Liver (tissue), 9 donors: ENCODE measurements around the gene MPV17. TPM values are rescaled to one million over a fixed set of nuclear protein-coding genes. Genes with fewer than 3 reads are reported as not detected.
"Not testable (repeated sequence)": the region's sequence is repeated elsewhere in the genome, so short reads cannot be mapped to it uniquely, and the experiment has no call there.

Source experiments
- DNase-seq: peaks from one replicate; pipeline ENCODE4 v3.0.0-alpha.2; 2017; ENCODE audit warnings: low spot score
- H3K27ac ChIP-seq, 2 donors: one replicate each; pipeline ENCODE4 v1.7.0; 2013; ENCODE audit warnings: inconsistent platforms in 2 of 2, low read length in 2 of 2, control low read depth in 1 of 2, low read depth in 1 of 2, mild to moderate bottlenecking in 1 of 2
- H3K27me3 ChIP-seq, 4 donors: one replicate each; pipeline versions ENCODE4 v1.6.1 to v1.7.0; 2013; ENCODE audit warnings: low read length in 3 of 4, inconsistent platforms in 1 of 4, mild to moderate bottlenecking in 1 of 4, moderate library complexity in 1 of 4; ENCODE audit not compliant: control insufficient read depth in 4 of 4, insufficient read depth in 4 of 4
- H3K36me3 ChIP-seq, 4 donors: one replicate each; pipeline versions ENCODE4 v1.6.1 to v1.7.0; 2013; ENCODE audit warnings: low read length in 3 of 4, mild to moderate bottlenecking in 3 of 4, low read depth in 1 of 4, moderate library complexity in 1 of 4; ENCODE audit not compliant: control insufficient read depth in 4 of 4, insufficient read depth in 3 of 4
- H3K4me1 ChIP-seq, 4 donors: one replicate each; pipeline versions ENCODE4 v1.6.1 to v1.7.0; 2013; ENCODE audit warnings: low read length in 3 of 4, mild to moderate bottlenecking in 3 of 4, moderate library complexity in 1 of 4; ENCODE audit not compliant: control insufficient read depth in 4 of 4, insufficient read depth in 4 of 4
- H3K4me3 ChIP-seq, 3 donors: one replicate each; pipeline versions ENCODE4 v1.6.1 to v1.7.0; 2013; ENCODE audit warnings: low read length in 3 of 3, control low read depth in 1 of 3, low read depth in 1 of 3, mild to moderate bottlenecking in 1 of 3
- H3K9ac ChIP-seq, 2 donors: one replicate each; pipeline ENCODE4 v1.7.0; 2013; ENCODE audit warnings: low read length in 2 of 2, mild to moderate bottlenecking in 2 of 2, moderate library complexity in 2 of 2, control low read depth in 1 of 2, low read depth in 1 of 2
- H3K9me3 ChIP-seq, 4 donors: one replicate each; pipeline versions ENCODE4 v1.6.1 to v1.7.0; 2013; ENCODE audit warnings: low read length in 3 of 4; ENCODE audit not compliant: control insufficient read depth in 4 of 4
- CTCF ChIP-seq: fragments of 150-350 bp; IDR thresholded peaks from 2 replicates; pipeline ENCODE4 v1.5.1; 2017; ENCODE audit warnings: improper control_type of control experiment, low read depth, low read length; ENCODE audit not compliant: missing input control
- EGR1 ChIP-seq, 2 donors: IDR thresholded peaks; 2 replicates each; pipeline ENCODE4 v1.6.1; 2016 to 2018; ENCODE audit warnings: antibody characterized with exemption in 2 of 2, low read depth in 2 of 2
- FOXA1 ChIP-seq: IDR thresholded peaks from 2 replicates; pipeline ENCODE4 v1.6.1; 2016; ENCODE audit warnings: antibody characterized with exemption
- FOXA2 ChIP-seq: IDR thresholded peaks from 2 replicates; pipeline ENCODE4 v1.6.1; 2016; ENCODE audit warnings: antibody characterized with exemption
- GABPA ChIP-seq, 2 donors: IDR thresholded peaks in 1 of 2; conservative IDR thresholded peaks in 1 of 2; 2 replicates each; pipeline ENCODE4 v1.6.1; 2016; ENCODE audit warnings: antibody characterized with exemption in 2 of 2, mild to moderate bottlenecking in 1 of 2, moderate library complexity in 1 of 2
- HNF4A ChIP-seq, 2 donors: conservative IDR thresholded peaks; 2 replicates each; pipeline ENCODE4 v1.6.1; 2016; ENCODE audit warnings: antibody characterized with exemption in 2 of 2, mild to moderate bottlenecking in 2 of 2
- JUND ChIP-seq, 2 donors: IDR thresholded peaks; 2 replicates each; pipeline ENCODE4 v1.6.1; 2016; ENCODE audit warnings: antibody characterized with exemption in 2 of 2
- MAX ChIP-seq: IDR thresholded peaks from 2 replicates; pipeline ENCODE4 v1.6.1; 2016; ENCODE audit warnings: antibody characterized with exemption
- NR2F2 ChIP-seq: IDR thresholded peaks from 2 replicates; pipeline ENCODE4 v1.6.1; 2016; ENCODE audit warnings: antibody characterized with exemption
- RAD21 ChIP-seq, 2 donors: IDR thresholded peaks; 2 replicates each; pipeline ENCODE4 v1.6.1; 2016; ENCODE audit warnings: antibody characterized with exemption in 2 of 2, mild to moderate bottlenecking in 2 of 2
- RXRA ChIP-seq, 2 donors: IDR thresholded peaks; 2 replicates each; pipeline ENCODE4 v1.6.1; 2017 to 2018; ENCODE audit warnings: antibody characterized with exemption in 2 of 2, mild to moderate bottlenecking in 1 of 2
- SP1 ChIP-seq: IDR thresholded peaks from 2 replicates; pipeline ENCODE4 v1.6.1; 2018; ENCODE audit warnings: antibody characterized with exemption, mild to moderate bottlenecking
- TAF1 ChIP-seq: conservative IDR thresholded peaks from 2 replicates; pipeline ENCODE4 v1.6.1; 2016; ENCODE audit warnings: antibody characterized with exemption, mild to moderate bottlenecking
- WGBS: extraction: QIAGEN DNeasy Blood & Tissue Kit; methylation state at CpG from one replicate; pipeline ENCODE4 v1.1.7; 2013; 5-methylcytosine and 5-hydroxymethylcytosine counted together
- polyA plus RNA-seq, 2 donors: library from polyadenylated mRNA; stranded (reverse) in 1 of 2; unstranded in 1 of 2; fragments of 200-250 nt in 1 of 2; fragments of >200 nt in 1 of 2; fragmentation: Nextera tagmentation in 1 of 2; extraction: Ambion mirVana in 1 of 2; gene quantifications; one replicate each; pipeline versions ENCODE4 v1.2.1 to v1.2.3, GENCODE V29; 2013 to 2015
- total RNA-seq, 2 donors: library from RNA; depleted of rRNA; stranded (reverse); fragments of >200 nt; gene quantifications; one replicate each; pipeline ENCODE4 v1.2.3, GENCODE V29; 2014
- TF ChIP-seq, protein P1 (sequence below): IDR thresholded peaks from 2 replicates; pipeline ENCODE4 v1.6.1; 2016; ENCODE audit warnings: antibody characterized with exemption
- TF ChIP-seq, protein P2 (sequence below): IDR thresholded peaks from 2 replicates; pipeline ENCODE4 v1.6.1; 2016; ENCODE audit warnings: antibody characterized with exemption
- donor health status: healthy.
- donor health status: healthy.
- donor health status: healthy.
- donor health status: healthy.
- donor health status: healthy.

Gene MPV17
- total and polyA plus RNA-seq, 4 donors: 13.9 to 29.6 (median 21.8) TPM

DNA sequence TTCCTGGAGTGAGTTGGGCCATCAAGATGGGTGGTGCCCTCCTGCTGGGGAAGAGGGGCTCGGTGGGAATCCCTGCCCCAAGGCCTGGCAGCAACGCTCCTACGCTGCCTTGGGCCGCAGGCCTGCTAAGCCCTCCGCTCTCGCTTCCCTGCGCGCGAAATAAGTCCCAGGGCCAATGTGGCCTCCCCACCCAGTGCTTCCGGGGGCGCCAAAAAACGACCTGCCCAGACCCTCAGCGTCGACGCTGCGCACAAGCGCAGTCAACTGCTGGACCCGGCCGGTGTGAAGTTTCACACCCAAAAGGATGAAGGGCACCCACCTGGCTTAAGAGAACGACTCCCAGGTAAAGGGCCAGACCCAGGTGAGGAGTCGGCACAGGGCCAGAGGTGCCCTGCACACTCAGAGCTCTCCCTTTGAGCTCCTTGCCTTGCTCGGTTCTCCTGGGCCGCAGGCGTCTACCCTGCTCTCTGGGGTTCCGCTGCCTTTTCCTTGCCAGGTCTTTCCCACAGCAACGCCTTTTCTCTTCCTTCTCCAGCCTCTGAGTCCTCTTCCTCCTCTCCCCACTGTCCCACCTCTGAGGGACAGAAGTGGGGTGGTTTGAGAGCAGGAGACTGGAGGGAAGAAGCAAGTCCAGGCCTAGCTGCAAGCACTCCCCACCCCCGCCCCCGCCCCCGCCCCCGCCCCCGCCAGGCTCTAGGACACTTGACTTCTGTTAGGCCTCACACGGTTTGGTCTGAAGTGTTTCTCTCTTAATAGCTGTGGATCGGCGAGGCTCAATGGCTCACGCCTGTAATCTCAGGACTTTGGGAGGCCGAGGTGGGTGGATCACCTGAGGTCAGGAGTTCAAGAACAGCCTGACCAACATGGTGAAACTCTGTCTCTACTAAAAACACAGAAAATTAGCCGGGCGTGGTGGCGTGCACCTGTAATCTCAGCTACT is 47.4 kb downstream of the MPV17 start, which contains the start of gene DNAJC5G:
Gene DNAJC5G, plus strand, starts transcription at position 223 of the 940 bp plus-strand sequence. CDS start 1,296 bp downstream, outside the sequence.
- TF ChIP-seq JUND (IDR thresholded peaks at IDR 0.05) (no peak), CTCF (no peak), EGR1 (IDR thresholded peaks at IDR 0.05; ENCODE audit: low read depth in 2 of 2) (no peak), NR2F2 (no peak), GABPA (IDR thresholded peaks at IDR 0.05 in 1 of 2, conservative IDR thresholded peaks at IDR 0.05 in 1 of 2) (no peak), RXRA (IDR thresholded peaks at IDR 0.05) (no peak), HNF4A (conservative IDR thresholded peaks at IDR 0.05) (no peak), FOXA2 (no peak), RAD21 (IDR thresholded peaks at IDR 0.05) (no peak), MAX (no peak), FOXA1 (no peak), TAF1 (no peak), SP1 (no peak)
- TF ChIP-seq, protein P1, sequence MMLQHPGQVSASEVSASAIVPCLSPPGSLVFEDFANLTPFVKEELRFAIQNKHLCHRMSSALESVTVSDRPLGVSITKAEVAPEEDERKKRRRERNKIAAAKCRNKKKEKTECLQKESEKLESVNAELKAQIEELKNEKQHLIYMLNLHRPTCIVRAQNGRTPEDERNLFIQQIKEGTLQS: no peak
- TF ChIP-seq, protein P2, sequence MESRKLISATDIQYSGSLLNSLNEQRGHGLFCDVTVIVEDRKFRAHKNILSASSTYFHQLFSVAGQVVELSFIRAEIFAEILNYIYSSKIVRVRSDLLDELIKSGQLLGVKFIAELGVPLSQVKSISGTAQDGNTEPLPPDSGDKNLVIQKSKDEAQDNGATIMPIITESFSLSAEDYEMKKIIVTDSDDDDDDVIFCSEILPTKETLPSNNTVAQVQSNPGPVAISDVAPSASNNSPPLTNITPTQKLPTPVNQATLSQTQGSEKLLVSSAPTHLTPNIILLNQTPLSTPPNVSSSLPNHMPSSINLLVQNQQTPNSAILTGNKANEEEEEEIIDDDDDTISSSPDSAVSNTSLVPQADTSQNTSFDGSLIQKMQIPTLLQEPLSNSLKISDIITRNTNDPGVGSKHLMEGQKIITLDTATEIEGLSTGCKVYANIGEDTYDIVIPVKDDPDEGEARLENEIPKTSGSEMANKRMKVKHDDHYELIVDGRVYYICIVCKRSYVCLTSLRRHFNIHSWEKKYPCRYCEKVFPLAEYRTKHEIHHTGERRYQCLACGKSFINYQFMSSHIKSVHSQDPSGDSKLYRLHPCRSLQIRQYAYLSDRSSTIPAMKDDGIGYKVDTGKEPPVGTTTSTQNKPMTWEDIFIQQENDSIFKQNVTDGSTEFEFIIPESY: no peak
- peaks cover 0 to 3% (median 0%) of the 10 kb centered on the region in 4 donors for H3K4me1 ChIP-seq
- no peak within 1 kb of the TSS for H3K4me3 ChIP-seq
- no peaks in the 10 kb centered on the region for H3K27me3 ChIP-seq
- H3K27ac ChIP-seq: no peak within 1 kb of the TSS
- H3K36me3 ChIP-seq: no peaks in the 10 kb centered on the region
- H3K9ac ChIP-seq: no peak within 1 kb of the TSS
- H3K9me3 ChIP-seq: no peaks in the 10 kb centered on the region
- 82% methylated on average over 39 of the region's 39 CpGs for WGBS
- DNase-seq: no peak

DNA sequence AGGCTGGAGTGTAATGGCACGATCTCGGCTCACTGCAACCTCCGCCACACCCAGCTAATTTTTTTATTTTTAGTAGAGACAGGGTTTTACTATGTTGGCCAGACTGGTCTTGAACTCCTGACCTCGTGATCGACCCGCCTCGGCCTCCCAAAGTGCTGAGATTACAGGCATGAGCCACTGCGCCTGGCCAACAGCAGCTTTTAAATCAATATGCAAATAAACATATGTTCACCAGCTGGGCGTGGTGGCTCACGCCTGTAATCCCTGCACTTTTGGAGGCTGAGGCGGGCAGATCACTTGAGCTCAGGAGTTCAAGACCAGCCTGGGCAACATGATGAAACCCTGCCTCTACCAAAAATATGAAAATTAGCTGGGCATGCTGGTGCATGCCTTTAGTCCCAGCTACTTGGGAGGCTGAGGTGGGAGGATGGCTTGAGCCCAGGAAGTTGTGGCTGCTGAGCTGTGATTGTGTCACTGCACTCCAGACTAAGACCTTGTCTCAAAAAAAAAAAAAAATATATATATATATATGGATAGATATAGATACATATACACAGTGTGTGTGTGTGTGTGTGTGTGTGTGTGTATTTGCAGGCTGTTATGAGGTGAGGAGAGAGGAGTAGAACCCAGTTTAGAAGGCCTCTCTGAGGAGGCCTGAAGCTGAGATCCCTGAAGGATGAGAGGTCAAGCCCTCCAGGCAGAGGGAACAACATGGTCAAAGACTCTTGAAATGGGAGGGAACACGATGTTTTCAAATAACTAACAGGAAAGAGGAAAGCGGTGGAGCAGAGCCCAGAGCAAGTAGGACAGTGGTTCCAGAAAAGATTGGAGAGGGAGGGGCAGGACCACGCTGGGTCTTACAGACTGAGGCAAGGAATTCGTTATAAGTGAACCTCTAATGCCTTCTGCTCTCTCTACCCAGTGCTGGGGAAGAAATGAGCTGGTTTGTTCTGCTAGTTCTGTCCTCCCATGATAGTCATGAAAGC is 50.1 kb downstream of the MPV17 start:
- H3K4me1 ChIP-seq, H3K9me3 ChIP-seq, H3K36me3 ChIP-seq, H3K4me3 ChIP-seq, H3K9ac ChIP-seq, H3K27me3 ChIP-seq, H3K27ac ChIP-seq, DNase-seq: not testable (repeated sequence)
- peak in 1 of 2 donors; percentile 17 for TF ChIP-seq RXRA (IDR thresholded peaks at IDR 0.05)
- 48% methylated on average over 15 of the region's 15 CpGs for WGBS
